GM13976 (cell line): ENCODE measurements around the gene PLCH1.

ENCODE experiments used
- DNase-seq: peaks from one replicate; pipeline ENCODE4 v3.0.0; 2012; ENCODE audit warnings: low spot score
- CTCF ChIP-seq: IDR thresholded peaks from 2 replicates; pipeline ENCODE4 v1.5.1; 2012; ENCODE audit warnings: borderline replicate concordance, mild to moderate bottlenecking; ENCODE audit not compliant: insufficient read depth; ENCODE audit errors: extremely low read depth, missing control alignments, control extremely low read depth
- in situ Hi-C: fragments of 300-500 bp; cut with MboI; formaldehyde crosslinking; loops from one replicate; pipeline ENCODE4 v1.12.0; 2022; ENCODE audit warnings: low sequenced_read_pairs, mixed read lengths, inconsistent platforms; ENCODE audit not compliant: unreplicated experiment

The PLCH1 gene

GRCh38 chr3:155594526-155595187 is 150.2 kb downstream of the PLCH1 start:
- no peak for TF ChIP-seq CTCF
- in situ Hi-C loops, result no loop called here
- no peak for DNase-seq

GRCh38 chr3:155587581-155587980 is 157.3 kb downstream of the PLCH1 start:
- TF ChIP-seq CTCF, result no peak
- no peak for DNase-seq
- in situ Hi-C loops, result no loop called here

- in situ Hi-C loops, result no loop called here
- no peak for TF ChIP-seq CTCF
- DNase-seq, result no peak
These were observed 159.5 kb downstream of the PLCH1 start for GRCh38 chr3:155585384-155585783.

- TF ChIP-seq CTCF, result no peak
- in situ Hi-C loops, result no loop called here
- DNase-seq, result no peak
These were observed 163.3 kb downstream of the PLCH1 start for GRCh38 chr3:155581579-155581978.

GRCh38 chr3:155572085-155572484 is 172.8 kb downstream of the PLCH1 start:
- DNase-seq, result no peak
- in situ Hi-C loops, result no loop called here
- TF ChIP-seq CTCF, result no peak

GRCh38 chr3:155568295-155568694 is 176.6 kb downstream of the PLCH1 start:
- TF ChIP-seq CTCF, result no peak
- DNase-seq, result no peak
- in situ Hi-C loops, result no loop called here
